Hematopoietic multipotent progenitor cell treated with erythropoietin and hydrocortisone succinate and interleukin-3 and kit ligand, for 15 days (in vitro differentiated cells): ENCODE measurements around the gene KIF13A.
A peak's percentile ranks its signal among the peaks of the same experiment; 100 is the strongest.
"Not testable (repeated sequence)": the region's sequence is repeated elsewhere in the genome, so short reads cannot be mapped to it uniquely, and the experiment has no call there.

Experiments
- DNase-seq: peaks from one replicate; pipeline ENCODE4 v3.0.0-alpha.2; 2015; ENCODE audit warnings: low spot score

KIF13A gene

GRCh38 chr6:17846762-17847161, 140.7 kb downstream of the KIF13A start:
- DNase-seq: no peak

- DNase-seq: no peak
These were observed 141.8 kb downstream of the KIF13A start for GRCh38 chr6:17845598-17845997.

GRCh38 chr6:17844967-17845366, 142.5 kb downstream of the KIF13A start:
- not testable (repeated sequence) for DNase-seq

GRCh38 chr6:17842934-17843821, 144.3 kb downstream of the KIF13A start:
- no peak for DNase-seq

- DNase-seq: no peak
These were observed 145.2 kb downstream of the KIF13A start for GRCh38 chr6:17842014-17842776.

GRCh38 chr6:17839513-17840223, 147.8 kb downstream of the KIF13A start:
- DNase-seq: no peak

GRCh38 chr6:17836293-17836692, 151.1 kb downstream of the KIF13A start:
- no peak for DNase-seq

GRCh38 chr6:17835784-17836183, 151.7 kb downstream of the KIF13A start:
- DNase-seq: no peak

GRCh38 chr6:17831135-17831534, 156.3 kb downstream of the KIF13A start:
- no peak for DNase-seq

GRCh38 chr6:17829905-17830304, 157.5 kb downstream of the KIF13A start:
- DNase-seq: no peak

GRCh38 chr6:17828149-17828548, 159.3 kb downstream of the KIF13A start:
- no peak for DNase-seq

- no peak for DNase-seq
These were observed 161.1 kb downstream of the KIF13A start for GRCh38 chr6:17826301-17826700.

- peak; percentile 28 for DNase-seq
These were observed 167.4 kb downstream of the KIF13A start for GRCh38 chr6:17820055-17820454.

GRCh38 chr6:17817763-17818162, 169.7 kb downstream of the KIF13A start:
- DNase-seq: no peak

GRCh38 chr6:17816921-17817611, 170.4 kb downstream of the KIF13A start:
- no peak for DNase-seq

- no peak for DNase-seq
These were observed 173.9 kb downstream of the KIF13A start for GRCh38 chr6:17813542-17813941.

- DNase-seq: no peak
These were observed 175.1 kb downstream of the KIF13A start for GRCh38 chr6:17812311-17812710.

GRCh38 chr6:17808609-17809008, 178.8 kb downstream of the KIF13A start:
- DNase-seq: no peak

- DNase-seq: not testable (repeated sequence)
These were observed 180.0 kb downstream of the KIF13A start for GRCh38 chr6:17807431-17807830.

- DNase-seq: no peak
These were observed 184.0 kb downstream of the KIF13A start for GRCh38 chr6:17803409-17803808.

- DNase-seq: no peak
These were observed 188.8 kb downstream of the KIF13A start for GRCh38 chr6:17798477-17799154.
